MM.1S (cell line): ENCODE data around the gene MCM3.

ENCODE experiments used
- DNase-seq: peaks from one replicate; pipeline ENCODE4 v3.0.0-alpha.2; 2015
- H2AFZ ChIP-seq: fragments of 300-600 bp; sonication (generic); 2 replicates; pipeline ENCODE4 v1.6.0; 2016; ENCODE audit warnings: antibody characterized with exemption, low read length
- H3F3A ChIP-seq: fragments of 300-600 bp; sonication (generic); 2 replicates; pipeline ENCODE4 v1.6.1; 2016; ENCODE audit warnings: mild to moderate bottlenecking, antibody characterized with exemption, low read length, moderate library complexity, mixed read lengths; ENCODE audit not compliant: insufficient read depth
- H3K27ac ChIP-seq: fragments of 300-600 bp; sonication (generic); 2 replicates; pipeline ENCODE4 v1.5.1; 2016; ENCODE audit warnings: mild to moderate bottlenecking, low read length
- H3K27me3 ChIP-seq: fragments of 300-600 bp; sonication (generic); replicated peaks from 2 replicates; pipeline ENCODE4 v1.6.0; 2016; ENCODE audit warnings: low read length; ENCODE audit not compliant: insufficient read depth
- H3K36me3 ChIP-seq: fragments of 300-600 bp; sonication (generic); replicated peaks from 2 replicates; pipeline ENCODE4 v1.6.1; 2016; ENCODE audit warnings: mild to moderate bottlenecking, low read length, mixed read lengths; ENCODE audit not compliant: insufficient read depth
- H3K4me1 ChIP-seq: fragments of 300-600 bp; sonication (generic); 2 replicates; pipeline ENCODE4 v1.6.1; 2016; ENCODE audit warnings: low read length, mixed read lengths
- H3K4me2 ChIP-seq: fragments of 300-600 bp; sonication (generic); 2 replicates; pipeline ENCODE4 v1.6.0; 2016; ENCODE audit warnings: low read depth, low read length
- H3K4me3 ChIP-seq: fragments of 300-600 bp; sonication (generic); 2 replicates; pipeline ENCODE4 v1.5.1; 2016; ENCODE audit warnings: low read length, mixed read lengths
- H3K79me2 ChIP-seq: fragments of 300-600 bp; sonication (generic); 2 replicates; pipeline ENCODE4 v1.6.1; 2016; ENCODE audit warnings: mixed run types, low read length, mixed read lengths
- H3K9ac ChIP-seq: fragments of 300-600 bp; sonication (generic); 2 replicates; pipeline ENCODE4 v1.6.1; 2016; ENCODE audit warnings: low read length, mixed read lengths
- H3K9me2 ChIP-seq: fragments of 300-600 bp; sonication (generic); replicated peaks from 2 replicates; pipeline ENCODE4 v1.6.1; 2016; ENCODE audit warnings: mild to moderate bottlenecking, low read length, mixed read lengths; ENCODE audit not compliant: insufficient read depth
- H3K9me3 ChIP-seq: fragments of 300-600 bp; sonication (generic); replicated peaks from 2 replicates; pipeline ENCODE4 v1.6.1; 2016; ENCODE audit warnings: mild to moderate bottlenecking, low read length, mixed read lengths; ENCODE audit not compliant: insufficient read depth
- H4K20me1 ChIP-seq: fragments of 300-600 bp; sonication (generic); 2 replicates; pipeline ENCODE4 v1.6.1; 2016; ENCODE audit warnings: mild to moderate bottlenecking, low read length, moderate library complexity, mixed read lengths; ENCODE audit not compliant: insufficient read depth
- CTCF ChIP-seq: fragments of 300-600 bp; sonication (generic); IDR thresholded peaks from 2 replicates; pipeline ENCODE4 v1.5.1; 2016; ENCODE audit warnings: antibody characterized with exemption, low read length, mixed read lengths
- EZH2 ChIP-seq: fragments of 300-600 bp; sonication (generic); optimal IDR thresholded peaks from 2 replicates; pipeline ENCODE3; 2017; ENCODE audit warnings: low read depth, mild to moderate bottlenecking, antibody characterized with exemption, low read length, mixed read lengths
- EZH2phosphoT487 ChIP-seq: fragments of 300-600 bp; sonication (generic); IDR thresholded peaks from 2 replicates; pipeline ENCODE4 v1.6.1; 2018; ENCODE audit warnings: antibody characterized with exemption, low read length

The MCM3 gene

GRCh38 chr6:52253494-52253893 lies 31.0 kb downstream of the MCM3 start:
- no peaks in the 10 kb centered on the region for H3K9me2 ChIP-seq
- H3K9me3 ChIP-seq = no peaks in the 10 kb centered on the region
- peak overlapping the region; percentile 32; the same call in 1 of the 2 replicates for H3K4me2 ChIP-seq
- no peak overlapping the region for H3K27ac ChIP-seq
- no peaks in the 10 kb centered on the region for H3F3A ChIP-seq
- H4K20me1 ChIP-seq = no peaks in the 10 kb centered on the region
- peak; percentile 22 for DNase-seq
- H2AFZ ChIP-seq = no peak overlapping the region
- H3K36me3 ChIP-seq = no peaks in the 10 kb centered on the region
- no peak overlapping the region for H3K9ac ChIP-seq
- no peaks in the 10 kb centered on the region for H3K27me3 ChIP-seq
- H3K4me1 ChIP-seq = peaks cover 4% of the 10 kb centered on the region; the same call in 1 of the 2 replicates
- H3K4me3 ChIP-seq = no peak overlapping the region
- H3K79me2 ChIP-seq = no peaks in the 10 kb centered on the region
- no peak for TF ChIP-seq CTCF
- no peak for TF ChIP-seq EZH2phosphoT487

DNA sequence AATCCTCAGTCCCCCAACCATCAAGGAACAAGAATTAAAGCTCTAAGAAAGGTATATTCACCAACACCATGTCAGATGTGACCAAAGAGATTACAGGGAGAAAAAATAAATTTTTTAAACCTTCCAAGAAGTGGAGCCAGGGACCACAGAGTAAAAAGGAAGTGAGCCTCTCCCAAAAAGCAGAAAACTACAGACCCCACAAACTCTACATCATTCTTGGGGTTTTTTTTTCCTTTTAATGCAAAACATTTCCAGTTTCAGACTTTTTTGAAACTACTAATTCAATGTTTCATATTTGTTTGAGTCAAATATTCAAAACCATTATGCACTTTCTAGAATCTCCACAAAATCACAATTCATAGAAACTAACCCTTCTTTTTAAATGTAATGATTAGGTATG lies 33.4 kb downstream of the MCM3 start:
- H3F3A ChIP-seq = no peaks in the 10 kb centered on the region
- H3K4me3 ChIP-seq = no peak overlapping the region
- no peaks in the 10 kb centered on the region for H3K79me2 ChIP-seq
- H2AFZ ChIP-seq = no peak overlapping the region
- no peaks in the 10 kb centered on the region for H4K20me1 ChIP-seq
- peaks cover 4% of the 10 kb centered on the region; the same call in 1 of the 2 replicates for H3K4me1 ChIP-seq
- H3K9me3 ChIP-seq = no peaks in the 10 kb centered on the region
- H3K4me2 ChIP-seq = no peak overlapping the region
- no peak overlapping the region for H3K27ac ChIP-seq
- H3K36me3 ChIP-seq = no peaks in the 10 kb centered on the region
- H3K9me2 ChIP-seq = no peaks in the 10 kb centered on the region
- H3K27me3 ChIP-seq = no peaks in the 10 kb centered on the region
- TF ChIP-seq CTCF (no peak), EZH2 (no peak), EZH2phosphoT487 (no peak)
- no peak overlapping the region for H3K9ac ChIP-seq
- no peak for DNase-seq

- TF ChIP-seq EZH2 = no peak
- TF ChIP-seq EZH2phosphoT487 = no peak
- no peak for TF ChIP-seq CTCF
- no peak overlapping the region for H3K4me2 ChIP-seq
- no peaks in the 10 kb centered on the region for H3K36me3 ChIP-seq
- no peak for DNase-seq
- no peaks in the 10 kb centered on the region for H3K27me3 ChIP-seq
- H3K9ac ChIP-seq = no peak overlapping the region
- no peaks in the 10 kb centered on the region for H3K9me2 ChIP-seq
- no peak overlapping the region for H3K4me3 ChIP-seq
- H3K79me2 ChIP-seq = no peaks in the 10 kb centered on the region
- H3F3A ChIP-seq = no peaks in the 10 kb centered on the region
- no peaks in the 10 kb centered on the region for H3K9me3 ChIP-seq
- H2AFZ ChIP-seq = no peak overlapping the region
- no peaks in the 10 kb centered on the region for H4K20me1 ChIP-seq
- no peak overlapping the region for H3K27ac ChIP-seq
- H3K4me1 ChIP-seq = peaks cover 4% of the 10 kb centered on the region; the same call in 1 of the 2 replicates
Observed at GRCh38 chr6:52249078-52249477, 35.5 kb downstream of the MCM3 start.
